Natural killer cell (primary cell): ENCODE measurements around the gene SLC22A23. TPM values are rescaled to one million over a fixed set of nuclear protein-coding genes. Genes with fewer than 3 reads are reported as not detected.

Experiments used
- ATAC-seq, 3 donors: fragments of 150-1000 bp in 2 of 3; fragments of 200-7000 bp in 1 of 3; cut with Tn5 transposase; 1 replicate in 1 of 3; 2 replicates in 2 of 3; pipeline ENCODE4 v1.10.0; 2021; ENCODE audit warnings: mild to moderate bottlenecking in 2 of 3, moderate library complexity in 2 of 3
- DNase-seq, 2 donors: peaks; one replicate each; pipeline versions ENCODE4 v3.0.0 to v3.0.0-alpha.2; 2013 to 2021; ENCODE audit warnings: mixed read lengths in 1 of 2
- H3K27ac ChIP-seq: one replicate; pipeline ENCODE4 v1.5.1; 2013; ENCODE audit warnings: mild to moderate bottlenecking, low read length
- H3K27me3 ChIP-seq: one replicate; pipeline ENCODE4 v1.6.1; 2013; ENCODE audit warnings: low read length; ENCODE audit not compliant: control insufficient read depth, insufficient read depth
- H3K36me3 ChIP-seq: one replicate; pipeline ENCODE4 v1.6.1; 2013; ENCODE audit warnings: low read length; ENCODE audit not compliant: control insufficient read depth, insufficient read depth
- H3K4me1 ChIP-seq: one replicate; pipeline ENCODE4 v1.6.1; 2013; ENCODE audit warnings: low read length; ENCODE audit not compliant: control insufficient read depth, insufficient read depth
- H3K4me3 ChIP-seq: one replicate; pipeline ENCODE4 v1.5.1; 2013; ENCODE audit warnings: low read length
- H3K9me3 ChIP-seq: one replicate; pipeline ENCODE4 v1.6.1; 2013; ENCODE audit warnings: low read length; ENCODE audit not compliant: control insufficient read depth, insufficient read depth
- H3K27ac Mint-ChIP-seq, 2 donors: one replicate each; pipeline ENCODE4 v1.8.0; 2022; ENCODE audit warnings: mild to moderate bottlenecking in 2 of 2, mixed read lengths in 2 of 2, moderate library complexity in 1 of 2
- H3K27me3 Mint-ChIP-seq, 2 donors: one replicate each; pipeline ENCODE4 v1.8.0; 2022; ENCODE audit warnings: low read depth in 2 of 2, mixed read lengths in 2 of 2
- H3K36me3 Mint-ChIP-seq: one replicate; pipeline ENCODE4 v1.8.0; 2022; ENCODE audit warnings: mixed read lengths
- H3K4me1 Mint-ChIP-seq, 2 donors: one replicate each; pipeline ENCODE4 v1.8.0; 2022; ENCODE audit warnings: mixed read lengths in 2 of 2
- H3K4me3 Mint-ChIP-seq: one replicate; pipeline ENCODE4 v1.8.0; 2022; ENCODE audit warnings: mild to moderate bottlenecking, moderate library complexity, mixed read lengths
- H3K9me3 Mint-ChIP-seq, 2 donors: one replicate each; pipeline ENCODE4 v1.8.0; 2022; ENCODE audit warnings: mixed read lengths in 2 of 2
- CTCF ChIP-seq: fragments of 200-600 bp; IDR thresholded peaks from one replicate; pipeline ENCODE4 v1.8.0; 2022; ENCODE audit warnings: antibody characterized with exemption
- WGBS: methylation state at CpG from one replicate; pipeline ENCODE4 v1.1.7; 2013; ENCODE audit warnings: missing lambda C conversion rate; ENCODE audit not compliant: insufficient coverage; 5-methylcytosine and 5-hydroxymethylcytosine counted together
- intact Hi-C: fragments of 100-400 bp; cut with micrococcal nuclease; formaldehyde crosslinking; loops from one replicate; pipeline ENCODE4 v1.14.2; 2022
- total RNA-seq, 4 donors: library from RNA; stranded (reverse); fragments of 120-200 nt in 1 of 4; gene quantifications; one replicate each; pipeline versions ENCODE4 v1.2.3 to v1.2.4, GENCODE V29; 2013 to 2022

The SLC22A23 gene
- total RNA-seq, 3 donors from 2014 or later (not counting 1 experiment from before 2014, with no cell fraction given), result 0.24 to 0.79 (median 0.38) TPM

GRCh38 chr6:3421791-3422434 lies 34.9 kb downstream of the SLC22A23 start:
- WGBS, result 44% methylated on average over 13 of the region's 13 CpGs
- no peaks in the 10 kb centered on the region for H3K4me1 Mint-ChIP-seq
- Histone ChIP-seq H3K36me3 (no peaks in the 10 kb centered on the region), H3K27ac (no peak overlapping the region), H3K4me3 (no peak overlapping the region), H3K27me3 (no peaks in the 10 kb centered on the region), H3K9me3 (no peaks in the 10 kb centered on the region), H3K4me1 (no peaks in the 10 kb centered on the region)
- intact Hi-C loops, result no loop called here
- no peaks in the 10 kb centered on the region for H3K36me3 Mint-ChIP-seq
- no peak overlapping the region for H3K4me3 Mint-ChIP-seq
- TF ChIP-seq CTCF, result no peak
- DNase-seq (no peak), ATAC-seq (no peak)
- no peak overlapping the region for H3K27ac Mint-ChIP-seq
- H3K27me3 Mint-ChIP-seq, result peaks cover 25 to 41% of the 10 kb centered on the region in 2 donors
- no peaks in the 10 kb centered on the region for H3K9me3 Mint-ChIP-seq

GRCh38 chr6:3421143-3421542 lies 35.7 kb downstream of the SLC22A23 start:
- ATAC-seq (no peak), DNase-seq (no peak)
- no peak overlapping the region for H3K27ac Mint-ChIP-seq
- H3K27me3 ChIP-seq, result no peaks in the 10 kb centered on the region
- H3K27me3 Mint-ChIP-seq, result peaks cover 22 to 37% of the 10 kb centered on the region in 2 donors
- no peaks in the 10 kb centered on the region for H3K36me3 ChIP-seq
- intact Hi-C loops, result no loop called here
- H3K4me1 ChIP-seq, result no peaks in the 10 kb centered on the region
- no peak overlapping the region for H3K4me3 Mint-ChIP-seq
- WGBS, result 95% methylated on average over 2 of the region's 3 CpGs
- H3K36me3 Mint-ChIP-seq, result no peaks in the 10 kb centered on the region
- H3K27ac ChIP-seq, result no peak overlapping the region
- H3K4me3 ChIP-seq, result no peak overlapping the region
- no peaks in the 10 kb centered on the region for H3K9me3 ChIP-seq
- H3K9me3 Mint-ChIP-seq, result no peaks in the 10 kb centered on the region
- no peaks in the 10 kb centered on the region for H3K4me1 Mint-ChIP-seq
- TF ChIP-seq CTCF, result no peak

- no peak overlapping the region for H3K4me3 Mint-ChIP-seq
- DNase-seq (no peak), ATAC-seq (no peak)
- H3K9me3 Mint-ChIP-seq, result no peaks in the 10 kb centered on the region
- Histone ChIP-seq H3K36me3 (no peaks in the 10 kb centered on the region), H3K27ac (no peak overlapping the region), H3K4me1 (no peaks in the 10 kb centered on the region), H3K4me3 (no peak overlapping the region), H3K27me3 (no peaks in the 10 kb centered on the region), H3K9me3 (no peaks in the 10 kb centered on the region)
- H3K4me1 Mint-ChIP-seq, result peaks cover 0 to 4% of the 10 kb centered on the region in 2 donors
- H3K27me3 Mint-ChIP-seq, result peaks cover 28 to 37% of the 10 kb centered on the region in 2 donors
- H3K36me3 Mint-ChIP-seq, result no peaks in the 10 kb centered on the region
- 89% methylated on average over 2 of the region's 3 CpGs for WGBS
- intact Hi-C loops, result loop anchor here (10.0 kb wide), 1 partner anchor 315 kb away; no protein-coding TSS in a partner anchor
- no peak overlapping the region for H3K27ac Mint-ChIP-seq
- no peak for TF ChIP-seq CTCF
Observed at GRCh38 chr6:3419624-3420272, 37.1 kb downstream of the SLC22A23 start.
